K562 (cell line): ENCODE data around the gene DOCK8. TPM values are rescaled to one million over a fixed set of nuclear protein-coding genes. Genes with fewer than 3 reads are reported as not detected.

Experiments
- BCLAF1 ChIP-seq, 2 experiments: fragments of 450-650 bp in 1 of 2; IDR thresholded peaks; 2 replicates each; pipeline ENCODE4 v1.6.1; 2011 to 2017; ENCODE audit warnings: low read depth in 2 of 2, antibody characterized with exemption in 1 of 2, borderline replicate concordance in 1 of 2, low read length in 1 of 2, mild to moderate bottlenecking in 1 of 2, mixed read lengths in 1 of 2; ENCODE audit not compliant: control insufficient read depth in 1 of 2
- COPS2 ChIP-seq: fragments of 450-650 bp; conservative IDR thresholded peaks from 2 replicates; pipeline ENCODE4 v1.6.1; 2016; ENCODE audit warnings: mild to moderate bottlenecking, moderate library complexity
- HIVEP1 ChIP-seq: fragments of 250-450 bp; sonication (Bioruptor Pico); IDR thresholded peaks from 2 replicates; pipeline ENCODE4 v1.4.0; 2020; ENCODE audit warnings: mild to moderate bottlenecking
- PHF21A ChIP-seq: fragments of 450-650 bp; IDR thresholded peaks from 2 replicates; pipeline ENCODE4 v1.6.1; 2017; ENCODE audit warnings: low read depth, borderline replicate concordance
- PML ChIP-seq: IDR thresholded peaks from 2 replicates; pipeline ENCODE4 v1.6.1; 2012; ENCODE audit warnings: low read length, inconsistent platforms
- PRDM10 ChIP-seq: fragments of 450-650 bp; IDR thresholded peaks from 2 replicates; pipeline ENCODE4 v1.6.1; 2018; ENCODE audit not compliant: partially characterized antibody
- RAD21 ChIP-seq, 2 experiments: fragments of 250-450 bp in 1 of 2; fragments of 450-650 bp in 1 of 2; sonication (Bioruptor Pico) in 1 of 2; formaldehyde crosslinking in 1 of 2; IDR thresholded peaks in 1 of 2; conservative IDR thresholded peaks in 1 of 2; 2 replicates each; pipeline versions ENCODE4 v1.4.0 to v1.8.0; 2020 to 2022; ENCODE audit warnings: mild to moderate bottlenecking in 2 of 2, moderate library complexity in 1 of 2
- RNF219 ChIP-seq: fragments of 250-450 bp; sonication (Bioruptor Pico); IDR thresholded peaks from 2 replicates; pipeline ENCODE4 v1.5.0; 2022; ENCODE audit warnings: mild to moderate bottlenecking
- SREBF1 ChIP-seq: fragments of 150-350 bp; IDR thresholded peaks from 2 replicates; pipeline ENCODE4 v1.6.1; 2014; ENCODE audit warnings: antibody characterized with exemption, low read depth, low read length, borderline replicate concordance
- THAP7 ChIP-seq: fragments of 250-450 bp; sonication (Bioruptor Pico); IDR thresholded peaks from 2 replicates; pipeline ENCODE4 v1.5.0; 2021
- ZHX1 ChIP-seq: fragments of 150-350 bp; conservative IDR thresholded peaks from 2 replicates; pipeline ENCODE4 v1.6.1; 2014; ENCODE audit warnings: low read length
- ZNF253 ChIP-seq: fragments of 250-450 bp; sonication (Bioruptor Pico); conservative IDR thresholded peaks from 2 replicates; pipeline ENCODE4 v1.6.1; 2021; ENCODE audit warnings: mild to moderate bottlenecking
- polyA plus RNA-seq, 8 experiments: library from polyadenylated mRNA; depleted of rRNA in 4 of 8; stranded (reverse) in 5 of 8; unstranded in 3 of 8; fragments of >200 nt; fragmentation: Nextera tagmentation in 2 of 8; fragmentation: Illumina TruSeq in 1 of 8; extraction: Ambion mirVana in 2 of 8; extraction: Trizol in 1 of 8; gene quantifications; 2 replicates each; pipeline versions ENCODE4 v1.2.1 to v1.2.3, GENCODE V29; 2011 to 2014; ENCODE audit warnings: inconsistent platforms in 1 of 8, missing spikeins in 1 of 8
- total RNA-seq, 7 experiments: library from RNA; depleted of rRNA in 6 of 7; stranded (reverse); fragments of >200 nt in 6 of 7; fragmentation: Illumina TruSeq in 2 of 7; extraction: Trizol in 2 of 7; gene quantifications; 2 replicates each; pipeline versions ENCODE4 v1.2.1 to v1.2.3, GENCODE V29; 2011 to 2021; ENCODE audit warnings: low replicate concordance in 1 of 7

DOCK8 gene
- total and polyA plus RNA-seq, 9 of the 15 experiments (the other 6 are each of a cell fraction or from before 2014, with no cell fraction given), result 14.4 to 53.8 (median 25.1) TPM

GRCh38 chr9:272251-273213 lies 57.9 kb downstream of the DOCK8 start (continued):
- TF ChIP-seq RNF219 (CRISPR knock-in tag), result no peak
- TF ChIP-seq RAD21 (CRISPR knock-in tag; conservative IDR thresholded peaks at IDR 0.05 in 1 of 2, IDR thresholded peaks at IDR 0.05 in 1 of 2), result 0 out of 4 replicates have a peak, but pooled peaks of 1 of the 2 experiments have one; percentile 19
- TF ChIP-seq COPS2, result no peak
- no peak for TF ChIP-seq ZNF253 (CRISPR knock-in tag)
- no peak for TF ChIP-seq SREBF1
- TF ChIP-seq THAP7 (CRISPR knock-in tag), result no peak
- no peak for TF ChIP-seq BCLAF1 (IDR thresholded peaks at IDR 0.05; ENCODE audit: borderline replicate concordance in 1 of 2, control insufficient read depth in 1 of 2, low read depth in 2 of 2, low read length in 1 of 2)
- no peak for TF ChIP-seq ZHX1
- TF ChIP-seq PHF21A, result no peak
- 0 out of 2 replicates have a peak, but pooled peaks have one; percentile 43 for TF ChIP-seq PML
- no peak for TF ChIP-seq HIVEP1 (CRISPR knock-in tag)
- no peak for TF ChIP-seq PRDM10
